Stimulated activated CD8-positive, alpha-beta memory T cell treated with anti-CD3 and anti-CD28 coated beads, Interleukin-4, amount 100 ng/mL, for 1 hour (primary cell): ENCODE results near the gene ADAMTS2.

Experiments
- DNase-seq, 2 donors: peaks; one replicate each; pipeline ENCODE4 v3.0.0-alpha.2; 2020; ENCODE audit warnings: low read depth in 2 of 2, low spot score in 1 of 2

The ADAMTS2 gene

GRCh38 chr5:179267671-179268083 is 77.6 kb downstream of the ADAMTS2 start:
- DNase-seq, result no peak

DNA sequence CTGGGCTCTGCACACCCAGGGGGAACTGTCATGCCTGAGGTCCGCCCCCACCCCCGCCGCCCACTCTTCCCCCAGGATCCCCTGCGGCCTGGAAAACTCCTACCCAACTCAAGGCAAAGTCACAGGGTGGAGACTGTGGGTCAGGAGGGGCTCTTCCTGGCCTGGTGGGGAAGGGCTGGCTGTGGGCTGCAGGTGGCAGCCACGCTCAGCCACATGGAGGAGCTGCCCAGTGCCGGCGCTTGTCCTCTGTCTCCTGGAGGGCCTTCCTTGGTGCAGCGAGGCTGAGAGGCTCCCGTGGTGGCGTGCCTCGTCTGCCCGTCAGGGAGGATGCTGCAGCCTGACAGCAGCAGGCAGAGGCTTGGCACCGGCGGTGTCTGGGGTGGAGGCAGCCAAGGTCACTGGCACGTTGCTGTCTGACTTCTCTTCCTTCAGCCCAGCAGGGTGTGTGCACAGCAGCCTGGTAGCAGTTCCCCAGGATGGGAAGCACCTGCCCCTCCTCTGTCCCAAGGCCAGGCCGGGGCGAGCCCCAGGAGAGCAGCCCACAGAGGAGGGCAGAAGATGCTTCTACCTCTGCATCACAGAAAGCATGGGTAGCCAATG is 78.1 kb downstream of the ADAMTS2 start:
- no peak for DNase-seq

DNA sequence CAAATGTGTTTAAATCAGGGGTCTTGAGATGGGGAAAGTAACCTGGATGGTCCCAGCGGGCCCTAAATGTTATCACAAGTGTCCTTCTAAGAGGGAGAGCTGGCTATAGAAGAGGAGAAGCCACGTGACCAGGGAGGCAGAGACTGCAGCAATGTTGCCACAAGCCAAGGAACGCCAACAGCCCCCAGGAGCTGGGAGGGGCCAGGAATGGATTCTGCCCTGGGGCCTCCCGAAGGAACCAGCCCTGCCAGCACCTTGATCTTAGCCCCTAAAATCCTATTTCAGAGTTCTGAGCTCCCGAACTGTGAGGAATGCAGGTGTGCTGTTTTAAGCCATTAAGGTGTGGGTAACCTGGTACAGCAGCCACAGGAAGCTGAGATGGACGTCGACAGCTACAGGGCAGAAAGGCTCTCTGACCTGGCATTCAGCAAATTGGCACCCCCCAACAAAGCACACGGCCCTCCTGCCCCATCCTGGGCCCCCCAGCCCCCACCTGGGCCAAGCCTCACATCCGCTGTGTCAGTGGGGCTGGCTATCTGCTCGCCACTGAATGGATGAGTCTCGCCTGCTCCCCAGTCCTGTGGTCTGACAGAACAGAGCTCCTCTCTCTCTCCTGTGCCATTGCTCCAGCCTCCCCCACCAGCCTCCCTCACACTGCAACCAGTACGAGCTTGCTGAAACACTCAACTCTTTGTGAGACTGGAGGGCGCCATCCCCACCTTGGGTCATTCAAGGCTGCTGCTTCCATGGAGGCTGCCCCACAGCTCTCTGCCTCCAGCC is 78.8 kb downstream of the ADAMTS2 start:
- DNase-seq, result no peak

DNA sequence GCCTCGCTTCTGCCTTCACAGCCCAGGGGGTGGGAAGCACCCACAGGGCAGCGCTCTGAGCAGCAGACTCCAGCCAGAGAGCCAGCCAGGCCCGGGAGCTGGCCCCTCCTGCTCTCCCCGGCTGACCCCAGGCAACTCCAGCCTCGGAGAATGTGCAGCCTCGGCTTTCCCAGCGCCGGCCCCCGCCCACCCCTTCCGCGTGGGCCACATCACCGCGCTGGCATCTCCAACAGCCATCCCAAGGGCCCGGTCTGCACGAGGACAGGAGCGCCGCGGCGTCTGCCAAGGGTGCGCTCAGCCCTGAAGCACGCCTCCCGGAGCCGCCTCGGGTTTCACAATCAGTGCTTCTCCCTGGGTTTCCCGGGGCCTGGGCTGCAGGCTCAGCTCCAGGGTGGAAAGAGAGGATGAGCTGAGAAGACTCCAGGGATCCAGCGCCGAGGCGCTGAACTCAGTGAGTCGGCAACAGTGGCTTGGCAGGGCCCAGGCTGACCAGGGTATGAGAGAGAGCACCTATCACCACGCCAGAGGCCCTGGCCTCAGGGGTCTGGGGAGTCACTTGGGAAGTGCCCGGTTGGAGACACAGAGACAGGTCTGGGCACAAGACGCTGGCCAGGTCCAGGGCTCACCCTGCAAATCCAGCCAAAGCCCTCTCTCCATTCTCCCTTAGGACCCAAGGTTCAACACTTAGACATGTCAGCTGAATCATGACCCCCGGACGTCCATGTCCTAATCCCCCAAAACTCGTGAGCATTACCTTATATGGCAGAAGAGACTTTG is 79.6 kb downstream of the ADAMTS2 start:
- no peak for DNase-seq

DNA sequence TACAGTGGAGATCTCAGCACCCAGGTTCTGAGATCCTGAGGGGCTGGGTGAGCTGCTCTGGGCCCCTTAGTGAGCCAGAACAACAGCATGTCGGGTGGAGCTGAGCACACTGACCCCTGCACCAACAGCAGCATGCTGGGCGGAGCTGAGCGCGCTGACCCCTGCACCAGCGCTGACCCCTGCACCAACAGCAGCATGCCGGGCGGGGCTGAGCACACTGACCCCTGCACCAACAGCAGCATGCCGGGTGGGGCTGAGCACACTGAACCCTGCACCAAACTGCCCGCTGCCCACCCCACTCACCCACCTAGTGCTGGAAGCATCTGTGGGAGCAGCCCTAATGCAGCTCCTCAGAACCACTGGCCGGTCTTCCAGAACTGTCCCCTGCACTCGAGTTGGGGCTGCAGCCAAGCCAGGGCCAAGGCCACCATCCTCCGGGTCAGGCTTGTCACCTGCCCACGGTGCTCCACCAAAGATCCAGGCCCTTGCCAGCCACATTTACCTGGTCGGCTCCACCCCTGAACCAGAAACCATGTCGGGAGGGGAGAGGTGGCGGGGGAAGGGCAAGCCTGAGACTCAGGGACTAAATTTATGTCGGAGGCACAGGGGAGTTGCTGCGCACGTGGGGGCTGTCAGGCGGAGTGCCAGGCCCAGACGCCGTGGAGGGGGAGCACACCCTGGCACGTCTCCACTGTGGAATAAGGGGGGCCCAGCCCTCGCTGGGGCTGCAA is 80.3 kb downstream of the ADAMTS2 start:
- no peak for DNase-seq

DNA sequence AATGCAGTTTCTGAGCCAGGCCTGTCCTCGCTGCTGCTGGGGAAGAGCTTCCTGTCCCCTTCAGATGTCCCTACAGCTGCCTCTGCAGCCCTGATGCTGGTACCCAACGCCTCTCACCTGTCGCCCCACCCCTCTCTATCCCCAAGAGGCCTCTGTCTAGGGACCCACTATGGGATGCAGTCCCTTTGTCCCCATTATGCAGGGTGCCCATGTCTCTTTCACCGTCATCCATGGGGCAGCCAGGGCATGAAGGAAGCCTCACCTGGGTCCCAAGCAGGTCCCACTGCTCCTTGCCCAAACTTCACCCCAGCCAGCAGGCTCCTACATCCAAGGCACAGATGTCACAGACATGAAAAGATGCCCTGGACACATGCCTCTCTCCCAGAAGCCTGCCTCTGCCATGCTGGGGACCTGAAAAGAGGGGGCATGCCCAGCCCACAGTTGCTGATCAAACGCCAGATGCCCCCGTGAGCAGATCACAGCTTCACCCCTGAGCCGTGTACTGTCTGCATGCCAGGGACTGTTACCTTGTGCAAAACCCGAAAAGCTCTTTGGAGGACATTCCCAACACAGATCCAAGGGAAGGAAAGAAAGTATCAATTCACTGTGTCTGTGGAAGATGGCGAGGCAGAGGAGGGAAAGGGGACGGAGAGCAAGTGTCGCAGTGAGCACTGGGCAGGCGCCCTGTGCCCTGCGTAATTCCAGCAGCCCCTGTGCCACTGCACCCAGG is 81.0 kb downstream of the ADAMTS2 start:
- DNase-seq, result no peak

- no peak for DNase-seq
Measured at GRCh38 chr5:179263391-179264052, 81.7 kb downstream of the ADAMTS2 start.

- no peak for DNase-seq
Measured at GRCh38 chr5:179262126-179262920, 82.9 kb downstream of the ADAMTS2 start.

GRCh38 chr5:179261301-179262125 is 83.7 kb downstream of the ADAMTS2 start:
- no peak for DNase-seq

DNA sequence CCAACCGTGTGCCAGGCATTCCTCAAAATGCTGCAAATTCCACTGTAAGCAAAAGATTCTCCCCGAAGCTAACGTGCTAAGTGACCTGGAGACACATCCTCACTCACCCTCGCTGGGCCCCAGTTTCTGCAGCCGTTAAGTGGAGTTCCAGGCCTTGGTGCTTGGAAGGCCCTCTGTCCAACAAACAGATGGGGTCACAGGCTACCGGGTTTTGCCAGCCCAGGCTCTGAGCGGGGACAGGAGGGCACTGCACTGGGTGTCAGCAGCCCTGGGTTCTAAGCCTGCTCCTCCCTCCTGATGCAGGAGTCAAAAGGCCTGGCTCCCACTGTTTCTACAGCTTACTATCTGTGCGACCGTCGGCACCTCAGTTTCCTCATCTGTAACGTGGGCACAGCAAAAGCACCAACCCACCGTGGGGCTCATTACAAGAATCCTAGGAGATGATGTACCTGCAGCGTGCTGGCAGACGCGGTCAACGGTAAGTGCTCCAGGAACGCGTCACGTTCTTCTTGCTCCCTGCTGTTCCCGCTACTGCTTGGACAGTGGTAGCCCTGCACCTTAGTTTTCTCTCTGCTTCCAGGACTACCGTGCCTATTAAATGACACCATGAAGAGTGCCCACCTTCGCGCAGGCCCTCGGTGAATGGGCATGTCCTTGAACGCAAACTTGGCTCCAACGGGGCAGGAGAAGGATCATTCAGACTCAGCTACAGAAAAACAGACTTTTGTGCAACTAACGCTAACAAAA is 84.8 kb downstream of the ADAMTS2 start:
- no peak for DNase-seq

DNA sequence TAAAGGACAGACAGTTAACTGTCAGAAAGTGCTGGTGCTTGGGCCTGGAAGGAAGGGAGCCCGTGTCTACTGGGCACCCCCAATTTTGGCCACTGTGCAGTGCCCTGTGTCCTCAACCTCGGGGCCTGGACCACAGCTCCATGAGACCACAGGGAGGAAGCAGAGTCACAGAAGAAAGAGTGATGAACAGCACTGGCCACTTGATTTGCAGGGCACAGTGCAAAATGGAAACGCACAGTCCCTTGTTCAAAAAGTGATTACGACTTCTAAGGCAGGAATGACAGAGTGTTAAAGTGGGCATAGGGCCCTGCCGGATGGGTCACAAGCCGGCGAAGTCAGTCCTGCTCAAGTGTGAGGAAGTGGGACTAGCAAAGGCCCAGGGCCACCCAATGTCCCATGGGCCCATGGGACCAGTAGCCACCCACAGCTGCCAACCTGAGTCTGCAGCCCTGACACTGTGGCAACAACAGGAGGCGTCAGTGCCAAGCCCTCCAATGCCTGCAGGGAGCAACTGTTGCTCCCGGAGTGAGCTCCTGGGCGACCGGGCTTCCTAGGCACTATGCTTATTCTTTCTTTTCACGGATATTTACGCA is 85.4 kb downstream of the ADAMTS2 start:
- DNase-seq, result no peak

- no peak for DNase-seq
Measured at GRCh38 chr5:179258922-179259730, 86.1 kb downstream of the ADAMTS2 start.

GRCh38 chr5:179258001-179258921 is 87.0 kb downstream of the ADAMTS2 start:
- DNase-seq, result no peak

DNA sequence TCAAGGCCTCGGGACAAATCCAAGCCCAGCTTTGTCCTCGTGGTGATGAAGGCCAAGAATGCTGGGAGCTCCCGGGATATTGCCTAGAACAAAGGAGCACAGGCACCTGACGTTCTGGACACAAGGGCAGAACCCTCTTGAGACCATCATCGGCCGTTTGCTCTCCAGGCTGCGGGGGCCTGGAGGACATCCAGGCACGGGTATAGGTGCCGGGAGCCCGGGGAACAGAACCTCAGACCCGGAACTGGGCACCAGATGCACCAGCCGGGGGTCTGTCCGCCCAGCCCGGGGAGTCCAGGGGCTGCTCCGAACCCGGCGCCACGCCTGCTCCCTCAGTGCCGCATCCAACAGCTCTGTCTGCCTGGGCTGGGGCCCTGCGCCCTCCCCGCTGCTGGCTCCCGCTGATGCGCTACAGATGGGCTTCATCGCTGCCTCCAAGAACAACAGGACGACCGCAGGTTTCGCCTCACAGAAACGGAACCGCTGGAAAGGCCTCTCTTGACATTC is 88.0 kb downstream of the ADAMTS2 start:
- DNase-seq, result no peak
